WTC11 (cell line): ENCODE data around the gene VWF. TPM values are rescaled to one million over a fixed set of nuclear protein-coding genes. Genes with fewer than 3 reads are reported as not detected.

ENCODE experiments used
- ATAC-seq: fragments of 200-7000 bp; cut with Tn5 transposase; 2 replicates; pipeline ENCODE4 v1.10.0; 2021; ENCODE audit warnings: mild to moderate bottlenecking, moderate library complexity
- CTCF ChIA-PET: fragments of 300-600 bp; sonication (Branson Sonifier 250); formaldehyde crosslinking; loops from one replicate; lab custom pipeline; 2021; ENCODE audit warnings: antibody characterized with exemption; lab: Charles Lee
- POLR2A ChIA-PET: fragments of 350-600 bp; sonication (Branson Sonifier 250); formaldehyde crosslinking; loops from one replicate; lab custom pipeline; 2021; ENCODE audit warnings: antibody characterized with exemption; lab: Charles Lee
- DNase-seq: peaks from one replicate; pipeline ENCODE4 v3.0.0; 2021; ENCODE audit warnings: low spot score
- H3K27ac Mint-ChIP-seq: 2 replicates; pipeline ENCODE4 v1.8.0; 2021; ENCODE audit warnings: mixed read lengths
- H3K27me3 Mint-ChIP-seq: 2 replicates; pipeline ENCODE4 v1.8.0; 2021; ENCODE audit warnings: low read depth, mild to moderate bottlenecking, moderate library complexity, mixed read lengths
- H3K36me3 Mint-ChIP-seq: 2 replicates; pipeline ENCODE4 v1.8.0; 2021; ENCODE audit warnings: mixed read lengths
- H3K4me1 Mint-ChIP-seq: 2 replicates; pipeline ENCODE4 v1.8.0; 2022; ENCODE audit warnings: mixed read lengths
- H3K4me3 Mint-ChIP-seq: 2 replicates; pipeline ENCODE4 v1.8.0; 2021; ENCODE audit warnings: mild to moderate bottlenecking, moderate library complexity, mixed read lengths
- H3K9me3 Mint-ChIP-seq: 2 replicates; pipeline ENCODE4 v1.8.0; 2021; ENCODE audit warnings: mixed read lengths
- E2F5 ChIP-seq: sonication (generic); formaldehyde crosslinking; IDR thresholded peaks from 2 replicates; pipeline ENCODE4 v1.8.1; 2022; ENCODE audit warnings: mild to moderate bottlenecking, moderate library complexity, missing genetic modification reagents
- ETV6 ChIP-seq: sonication (generic); formaldehyde crosslinking; IDR thresholded peaks from 2 replicates; pipeline ENCODE4 v1.8.1; 2022; ENCODE audit warnings: mild to moderate bottlenecking, missing genetic modification reagents
- FOXP4 ChIP-seq: sonication (generic); formaldehyde crosslinking; IDR thresholded peaks from 2 replicates; pipeline ENCODE4 v1.8.0; 2022; ENCODE audit warnings: mild to moderate bottlenecking, missing genetic modification reagents
- IRF1 ChIP-seq: sonication (generic); formaldehyde crosslinking; IDR thresholded peaks from 2 replicates; pipeline ENCODE4 v1.8.0; 2023; ENCODE audit warnings: missing genetic modification reagents
- PRDM15 ChIP-seq: sonication (generic); formaldehyde crosslinking; IDR thresholded peaks from 2 replicates; pipeline ENCODE4 v1.8.0; 2022; ENCODE audit warnings: missing genetic modification reagents
- SMAD4 ChIP-seq: sonication (generic); formaldehyde crosslinking; IDR thresholded peaks from 2 replicates; pipeline ENCODE4 v1.8.0; 2022; ENCODE audit warnings: mild to moderate bottlenecking, missing genetic modification reagents
- SP1 ChIP-seq: sonication (generic); formaldehyde crosslinking; conservative IDR thresholded peaks from 2 replicates; pipeline ENCODE4 v1.8.1; 2022; ENCODE audit warnings: missing genetic modification reagents
- STAT6 ChIP-seq: sonication (generic); formaldehyde crosslinking; conservative IDR thresholded peaks from 2 replicates; pipeline ENCODE4 v1.8.1; 2023; ENCODE audit warnings: mild to moderate bottlenecking, low read depth, missing genetic modification reagents, moderate library complexity
- USF1 ChIP-seq: sonication (generic); formaldehyde crosslinking; IDR thresholded peaks from 2 replicates; pipeline ENCODE4 v1.8.0; 2022; ENCODE audit warnings: mild to moderate bottlenecking, missing genetic modification reagents
- ZNF138 ChIP-seq: sonication (generic); formaldehyde crosslinking; conservative IDR thresholded peaks from 2 replicates; pipeline ENCODE4 v1.8.1; 2022; ENCODE audit warnings: mild to moderate bottlenecking, moderate library complexity, missing genetic modification reagents
- ZNF396 ChIP-seq: fragments of 250-450 bp; sonication (Bioruptor Pico); IDR thresholded peaks from 2 replicates; pipeline ENCODE4 v1.8.0; 2021; ENCODE audit warnings: mild to moderate bottlenecking, moderate library complexity, borderline replicate concordance
- ZNF532 ChIP-seq: fragments of 250-450 bp; sonication (Bioruptor Pico); IDR thresholded peaks from 2 replicates; pipeline ENCODE4 v1.9.0; 2021; ENCODE audit warnings: mild to moderate bottlenecking, borderline replicate concordance
- total RNA-seq: library from RNA; stranded (reverse); gene quantifications from 3 replicates; pipeline ENCODE4 v1.2.3, GENCODE V29; 2021

Gene VWF
- total RNA-seq, 1 experiment from 2014 or later = 0.48 TPM

- ATAC-seq = no peak
- CTCF ChIA-PET = interaction anchor here (0.7 to 2.4 kb wide), 11 partner anchors 8 to 380 kb away, joined by 3 to 22 read pairs (median 5); no protein-coding TSS in a partner anchor
- no peak for DNase-seq
- Mint-ChIP-seq H3K4me1 (peaks cover 46% of the 10 kb centered on the region), H3K27ac (peak overlapping the region; percentile 27; the same call in 1 of the 2 replicates), H3K9me3 (0 out of 2 replicates have a peak, but pooled peaks cover 4% of the 10 kb centered on the region), H3K36me3 (no peaks in the 10 kb centered on the region), H3K27me3 (peaks cover 7% of the 10 kb centered on the region), H3K4me3 (no peak overlapping the region)
- TF ChIP-seq PRDM15 (CRISPR knock-in tag) (no peak), ZNF532 (CRISPR knock-in tag) (0 out of 2 replicates have a peak, but pooled peaks have one; percentile 25), ZNF396 (CRISPR knock-in tag) (peak; percentile 23; the same call in 1 of the 2 replicates)
- POLR2A ChIA-PET = interaction anchor here (0.9 to 1.2 kb wide), 2 partner anchors 14 to 58 kb away, joined by 3 to 4 read pairs; no protein-coding TSS in a partner anchor
Observed at GRCh38 chr12:6084969-6085450, 39.5 kb downstream of the VWF start.

GRCh38 chr12:6084261-6084968 is 40.1 kb downstream of the VWF start:
- Mint-ChIP-seq H3K4me1 (peaks cover 42% of the 10 kb centered on the region), H3K27me3 (peaks cover 6% of the 10 kb centered on the region), H3K9me3 (0 out of 2 replicates have a peak, but pooled peaks cover 4% of the 10 kb centered on the region), H3K27ac (peak overlapping the region; percentile 51), H3K4me3 (peak overlapping the region; percentile 22; the same call in 1 of the 2 replicates), H3K36me3 (no peaks in the 10 kb centered on the region)
- ATAC-seq (peak; percentile 71), DNase-seq (no peak)
- ChIA-PET CTCF (interaction anchor here (0.7 to 2.4 kb wide), 14 partner anchors 9 to 381 kb away, joined by 3 to 22 read pairs (median 5); no protein-coding TSS in a partner anchor), POLR2A (interaction anchor here (0.6 to 1.2 kb wide), 4 partner anchors 13 to 605 kb away, joined by 3 to 5 read pairs (median 4); partner anchors contain the start of gene ZNF384)
- no peak for TF ChIP-seq SP1 (CRISPR knock-in tag)
- TF ChIP-seq E2F5 (CRISPR knock-in tag) = no peak
- TF ChIP-seq USF1 (CRISPR knock-in tag) = no peak
- no peak for TF ChIP-seq ETV6 (CRISPR knock-in tag)
- TF ChIP-seq STAT6 (CRISPR knock-in tag) = no peak
- TF ChIP-seq SMAD4 (CRISPR knock-in tag) = no peak
- no peak for TF ChIP-seq FOXP4 (CRISPR knock-in tag)
- TF ChIP-seq IRF1 = no peak
- no peak for TF ChIP-seq ZNF138 (CRISPR knock-in tag)
